IMR-90 (cell line): Measurements from ENCODE around the gene STARD13. TPM values are rescaled to one million over a fixed set of nuclear protein-coding genes. Genes with fewer than 3 reads are reported as not detected.

Source experiments
- ATAC-seq: fragments of 200-7000 bp; cut with Tn5 transposase; 2 replicates; pipeline ENCODE4 v1.9.1; 2020; ENCODE audit warnings: low read depth, mild to moderate bottlenecking, moderate library complexity
- BruUV-seq: library from RNA; stranded (reverse); fragments of 400-500 nt; replicated peaks from 2 replicates; lab custom pipeline; 2021; lab: Mats Ljungman, UMichigan
- CTCF ChIA-PET: fragments of 300-600 bp; formaldehyde crosslinking; extraction: SDS; loops from one replicate; lab custom pipeline; 2021; ENCODE audit warnings: antibody characterized with exemption; lab: Yijun Ruan, JAX
- POLR2A ChIA-PET: fragments of 300-600 bp; sonication (Branson Sonifier 250); formaldehyde crosslinking; loops from one replicate; lab custom pipeline; 2022; ENCODE audit warnings: antibody characterized with exemption; ENCODE audit not compliant: unreplicated experiment; lab: Charles Lee
- DNase-seq: peaks from one replicate; pipeline ENCODE4 v3.0.0; 2013
- H2AFZ ChIP-seq: replicated peaks from 2 replicates; pipeline ENCODE3; 2013; ENCODE audit warnings: low read length, mild to moderate bottlenecking; ENCODE audit not compliant: poor library complexity
- H2AK5ac ChIP-seq: 2 replicates; pipeline ENCODE4 v1.6.1; 2013; ENCODE audit warnings: low read depth, low read length, inconsistent platforms
- H2AK9ac ChIP-seq: replicated peaks from 2 replicates; pipeline ENCODE3; 2013; ENCODE audit warnings: mild to moderate bottlenecking, low read depth, low read length, moderate library complexity; ENCODE audit not compliant: poor library complexity
- H2BK120ac ChIP-seq: 2 replicates; pipeline ENCODE4 v1.6.1; 2013; ENCODE audit warnings: low read depth, low read length, inconsistent platforms
- H2BK15ac ChIP-seq: 3 replicates; pipeline ENCODE4 v1.6.1; 2013; ENCODE audit warnings: low read depth, low read length, inconsistent platforms
- H2BK20ac ChIP-seq: 2 replicates; pipeline ENCODE4 v1.6.1; 2013; ENCODE audit warnings: low read depth, mild to moderate bottlenecking, inconsistent platforms, low read length, moderate library complexity
- H2BK5ac ChIP-seq: 2 replicates; pipeline ENCODE4 v1.6.1; 2013; ENCODE audit warnings: mild to moderate bottlenecking, low read depth, low read length, inconsistent platforms; ENCODE audit not compliant: poor library complexity, severe bottlenecking
- H3K14ac ChIP-seq: replicated peaks from 2 replicates; pipeline ENCODE4 v1.6.1; 2013; ENCODE audit warnings: low read depth, low read length, inconsistent platforms
- H3K18ac ChIP-seq: 2 replicates; pipeline ENCODE4 v1.6.1; 2013; ENCODE audit warnings: low read depth, low read length, control low read depth
- H3K23ac ChIP-seq: 2 replicates; pipeline ENCODE4 v1.6.1; 2013; ENCODE audit warnings: low read depth, low read length, inconsistent platforms
- H3K27ac ChIP-seq: 2 replicates; pipeline ENCODE4 v1.5.1; 2013; ENCODE audit warnings: mild to moderate bottlenecking, control low read depth, low read length; ENCODE audit not compliant: insufficient read depth
- H3K27me3 ChIP-seq: 2 replicates; pipeline ENCODE4 v1.6.1; 2013; ENCODE audit warnings: low read length; ENCODE audit not compliant: control insufficient read depth, insufficient read depth
- H3K36me3 ChIP-seq: 2 replicates; pipeline ENCODE4 v1.6.1; 2013; ENCODE audit warnings: low read length, mixed read lengths; ENCODE audit not compliant: control insufficient read depth, insufficient read depth
- H3K4ac ChIP-seq: 2 replicates; pipeline ENCODE4 v1.6.1; 2013; ENCODE audit warnings: low read depth, low read length, inconsistent platforms
- H3K4me1 ChIP-seq: 2 replicates; pipeline ENCODE4 v1.6.1; 2013; ENCODE audit warnings: low read length, mixed read lengths; ENCODE audit not compliant: control insufficient read depth, insufficient read depth
- H3K4me2 ChIP-seq: 2 replicates; pipeline ENCODE4 v1.6.1; 2013; ENCODE audit warnings: low read depth, mild to moderate bottlenecking, control low read depth, low read length, moderate library complexity
- H3K4me3 ChIP-seq: 2 replicates; pipeline ENCODE4 v1.5.1; 2013; ENCODE audit warnings: low read depth, mild to moderate bottlenecking, control low read depth, low read length, moderate library complexity; ENCODE audit not compliant: insufficient read depth
- H3K56ac ChIP-seq: 2 replicates; pipeline ENCODE4 v1.6.1; 2013; ENCODE audit warnings: low read length, inconsistent platforms; ENCODE audit not compliant: insufficient read depth; ENCODE audit errors: extremely low read depth
- H3K79me1 ChIP-seq, 2 experiments: 2 replicates each; pipeline ENCODE4 v1.6.1; 2013; ENCODE audit warnings: low read length in 2 of 2, inconsistent platforms in 1 of 2, low read depth in 1 of 2
- H3K9ac ChIP-seq: 2 replicates; pipeline ENCODE4 v1.6.1; 2013; ENCODE audit warnings: low read depth, low read length, control low read depth
- H3K9me1 ChIP-seq: 2 replicates; pipeline ENCODE4 v1.6.1; 2013; ENCODE audit warnings: low read length, inconsistent platforms; ENCODE audit not compliant: insufficient read depth
- H3K9me3 ChIP-seq: 2 replicates; pipeline ENCODE4 v1.6.1; 2013; ENCODE audit warnings: low read length; ENCODE audit not compliant: control insufficient read depth, insufficient read depth
- H4K20me1 ChIP-seq: 2 replicates; pipeline ENCODE4 v1.6.1; 2013; ENCODE audit warnings: low read length, inconsistent platforms; ENCODE audit not compliant: insufficient read depth
- H4K5ac ChIP-seq: 2 replicates; pipeline ENCODE4 v1.6.1; 2013; ENCODE audit warnings: mild to moderate bottlenecking, low read depth, low read length, control low read depth
- H4K8ac ChIP-seq, 2 experiments: 2 replicates each; pipeline ENCODE4 v1.6.1; 2013; ENCODE audit warnings: low read depth in 2 of 2, low read length in 2 of 2, control low read depth in 1 of 2, inconsistent platforms in 1 of 2
- H4K91ac ChIP-seq: 2 replicates; pipeline ENCODE4 v1.6.1; 2013; ENCODE audit warnings: low read depth, low read length, inconsistent platforms; ENCODE audit not compliant: insufficient read depth
- BHLHE40 ChIP-seq: fragments of 150-350 bp; IDR thresholded peaks from 2 replicates; pipeline ENCODE4 v1.6.1; 2016; ENCODE audit warnings: mild to moderate bottlenecking, low read depth, low read length
- CEBPB ChIP-seq: IDR thresholded peaks from 2 replicates; pipeline ENCODE4 v1.6.1; 2012; ENCODE audit warnings: low read depth, low read length, improper control_type of control experiment
- CHD1 ChIP-seq: IDR thresholded peaks from 2 replicates; pipeline ENCODE4 v1.6.1; 2012; ENCODE audit warnings: low read depth, low read length, improper control_type of control experiment
- FOS ChIP-seq: fragments of 150-350 bp; IDR thresholded peaks from 2 replicates; pipeline ENCODE4 v1.6.1; 2016; ENCODE audit warnings: low read depth, low read length
- MAFK ChIP-seq: IDR thresholded peaks from 2 replicates; pipeline ENCODE4 v1.6.1; 2012; ENCODE audit warnings: low read depth, low read length, improper control_type of control experiment
- POLR2A ChIP-seq: IDR thresholded peaks from 2 replicates; pipeline ENCODE4 v1.6.1; 2012; ENCODE audit warnings: mild to moderate bottlenecking, low read depth, low read length
- RAD21 ChIP-seq: IDR thresholded peaks from 2 replicates; pipeline ENCODE4 v1.6.1; 2012; ENCODE audit warnings: low read length, improper control_type of control experiment
- RFX5 ChIP-seq: IDR thresholded peaks from 2 replicates; pipeline ENCODE4 v1.8.0; 2012; ENCODE audit warnings: low read depth, mild to moderate bottlenecking, low read length, moderate library complexity
- WGBS, 2 experiments: methylation state at CpG; one replicate each; pipeline versions ENCODE4 v1.1.5 to v1.1.7; 2013; ENCODE audit warnings: missing lambda C conversion rate in 2 of 2; ENCODE audit not compliant: insufficient read length in 1 of 2; ENCODE audit errors: extremely low coverage in 2 of 2; 5-methylcytosine and 5-hydroxymethylcytosine counted together
- dilution Hi-C: fragments of 300-500 bp; cut with HindIII; formaldehyde crosslinking; loops from one replicate; pipeline ENCODE4 v1.14.3; 2018; ENCODE audit warnings: low sequenced_read_pairs; ENCODE audit not compliant: unreplicated experiment
- in situ Hi-C: fragments of 300-500 bp; cut with MboI; formaldehyde crosslinking; loops from 3 replicates; pipeline ENCODE4 v1.14.3; 2019; ENCODE audit warnings: low sequenced_read_pairs, inconsistent platforms, mixed read lengths
- intact Hi-C: fragments of 100-400 bp; cut with micrococcal nuclease; formaldehyde crosslinking; loops from 2 replicates; pipeline ENCODE4 v1.10.0; 2022
- polyA plus RNA-seq, 3 experiments: library from polyadenylated mRNA; depleted of rRNA; stranded (reverse); fragments of >200 nt; gene quantifications; 2 replicates each; pipeline ENCODE4 v1.2.3, GENCODE V29; 2012; ENCODE audit warnings: low replicate concordance in 1 of 3
- total RNA-seq: library from RNA; depleted of rRNA; stranded (reverse); fragments of >200 nt; gene quantifications from 2 replicates; pipeline ENCODE4 v1.2.3, GENCODE V29; 2012
- TF ChIP-seq, protein P1 (sequence below): conservative IDR thresholded peaks from 2 replicates; pipeline ENCODE4 v1.5.1; 2012; ENCODE audit warnings: mild to moderate bottlenecking, low read depth, low read length, improper control_type of control experiment
- TF ChIP-seq, protein P2 (sequence below): fragments of 150-350 bp; IDR thresholded peaks from 2 replicates; pipeline ENCODE4 v1.6.1; 2016; ENCODE audit warnings: low read depth, mild to moderate bottlenecking, low read length, moderate library complexity, borderline replicate concordance

STARD13 gene
- total and polyA plus RNA-seq, 2 of the 4 experiments (the other 2 are of a cell fraction), result 23.6 to 46.6 TPM

GRCh38 chr13:33263484-33263883 is 22.1 kb downstream of the STARD13 start:
- peaks cover 52% of the 10 kb centered on the region for H3K4me1 ChIP-seq
- DNase-seq (no peak), ATAC-seq (no peak)
- BruUV-seq, result no TSS peak
- dilution Hi-C loops, result no loop called here
- intact Hi-C loops, result no loop called here
- H4K20me1 ChIP-seq, result peaks cover 57% of the 10 kb centered on the region
- ChIA-PET CTCF (no interaction called here), POLR2A (no interaction called here)
- no peak overlapping the region for H2AFZ ChIP-seq
- no peak overlapping the region for H3K4me3 ChIP-seq
- WGBS, 2 experiments, result no CpG with 5 or more reads among the region's 5 CpGs
- no peak overlapping the region for H3K56ac ChIP-seq
- no peak overlapping the region for H4K8ac ChIP-seq
- no peak overlapping the region for H2BK20ac ChIP-seq
- no peaks in the 10 kb centered on the region for H3K27me3 ChIP-seq
- H2AK5ac ChIP-seq, result no peak overlapping the region
- H2BK15ac ChIP-seq, result no peak overlapping the region
- TF ChIP-seq MAFK (no peak), POLR2A (no peak), BHLHE40 (no peak), RAD21 (no peak), CHD1 (no peak), CEBPB (no peak), RFX5 (no peak), FOS (no peak)
- TF ChIP-seq, protein P1, sequence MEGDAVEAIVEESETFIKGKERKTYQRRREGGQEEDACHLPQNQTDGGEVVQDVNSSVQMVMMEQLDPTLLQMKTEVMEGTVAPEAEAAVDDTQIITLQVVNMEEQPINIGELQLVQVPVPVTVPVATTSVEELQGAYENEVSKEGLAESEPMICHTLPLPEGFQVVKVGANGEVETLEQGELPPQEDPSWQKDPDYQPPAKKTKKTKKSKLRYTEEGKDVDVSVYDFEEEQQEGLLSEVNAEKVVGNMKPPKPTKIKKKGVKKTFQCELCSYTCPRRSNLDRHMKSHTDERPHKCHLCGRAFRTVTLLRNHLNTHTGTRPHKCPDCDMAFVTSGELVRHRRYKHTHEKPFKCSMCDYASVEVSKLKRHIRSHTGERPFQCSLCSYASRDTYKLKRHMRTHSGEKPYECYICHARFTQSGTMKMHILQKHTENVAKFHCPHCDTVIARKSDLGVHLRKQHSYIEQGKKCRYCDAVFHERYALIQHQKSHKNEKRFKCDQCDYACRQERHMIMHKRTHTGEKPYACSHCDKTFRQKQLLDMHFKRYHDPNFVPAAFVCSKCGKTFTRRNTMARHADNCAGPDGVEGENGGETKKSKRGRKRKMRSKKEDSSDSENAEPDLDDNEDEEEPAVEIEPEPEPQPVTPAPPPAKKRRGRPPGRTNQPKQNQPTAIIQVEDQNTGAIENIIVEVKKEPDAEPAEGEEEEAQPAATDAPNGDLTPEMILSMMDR, result no peak
- TF ChIP-seq, protein P2, sequence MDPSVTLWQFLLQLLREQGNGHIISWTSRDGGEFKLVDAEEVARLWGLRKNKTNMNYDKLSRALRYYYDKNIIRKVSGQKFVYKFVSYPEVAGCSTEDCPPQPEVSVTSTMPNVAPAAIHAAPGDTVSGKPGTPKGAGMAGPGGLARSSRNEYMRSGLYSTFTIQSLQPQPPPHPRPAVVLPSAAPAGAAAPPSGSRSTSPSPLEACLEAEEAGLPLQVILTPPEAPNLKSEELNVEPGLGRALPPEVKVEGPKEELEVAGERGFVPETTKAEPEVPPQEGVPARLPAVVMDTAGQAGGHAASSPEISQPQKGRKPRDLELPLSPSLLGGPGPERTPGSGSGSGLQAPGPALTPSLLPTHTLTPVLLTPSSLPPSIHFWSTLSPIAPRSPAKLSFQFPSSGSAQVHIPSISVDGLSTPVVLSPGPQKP, result no peak
- peaks cover 11% of the 10 kb centered on the region for H3K36me3 ChIP-seq
- H3K9me1 ChIP-seq, result peaks cover 43% of the 10 kb centered on the region
- no peak overlapping the region for H2BK120ac ChIP-seq
- in situ Hi-C loops, result no loop called here
- H2AK9ac ChIP-seq, result no peak overlapping the region
- H4K91ac ChIP-seq, result no peak overlapping the region
- no peak overlapping the region for H3K18ac ChIP-seq
- peak overlapping the region; percentile 8; the same call in 1 of the 2 replicates for H3K4ac ChIP-seq
- H3K9me3 ChIP-seq, result no peaks in the 10 kb centered on the region
- no peak overlapping the region for H3K23ac ChIP-seq
- peak overlapping the region; percentile 15 for H2BK5ac ChIP-seq
- H4K5ac ChIP-seq, result no peak overlapping the region
- no peak overlapping the region for H3K27ac ChIP-seq
- H3K9ac ChIP-seq, result no peak overlapping the region
- H3K4me2 ChIP-seq, result no peak overlapping the region
- H3K79me1 ChIP-seq, result peaks cover 32 to 91% of the 10 kb centered on the region in 2 experiments
- H3K14ac ChIP-seq, result 0 out of 2 replicates have a peak overlapping the region, but pooled peaks have one; percentile 22
